Measurements from ENCODE around the gene WNT7B. TPM values are rescaled to one million over a fixed set of nuclear protein-coding genes. Genes with fewer than 3 reads are reported as not detected.

Gene WNT7B
- total RNA-seq, 1 experiment from 2014 or later: 0.33 TPM

DNA sequence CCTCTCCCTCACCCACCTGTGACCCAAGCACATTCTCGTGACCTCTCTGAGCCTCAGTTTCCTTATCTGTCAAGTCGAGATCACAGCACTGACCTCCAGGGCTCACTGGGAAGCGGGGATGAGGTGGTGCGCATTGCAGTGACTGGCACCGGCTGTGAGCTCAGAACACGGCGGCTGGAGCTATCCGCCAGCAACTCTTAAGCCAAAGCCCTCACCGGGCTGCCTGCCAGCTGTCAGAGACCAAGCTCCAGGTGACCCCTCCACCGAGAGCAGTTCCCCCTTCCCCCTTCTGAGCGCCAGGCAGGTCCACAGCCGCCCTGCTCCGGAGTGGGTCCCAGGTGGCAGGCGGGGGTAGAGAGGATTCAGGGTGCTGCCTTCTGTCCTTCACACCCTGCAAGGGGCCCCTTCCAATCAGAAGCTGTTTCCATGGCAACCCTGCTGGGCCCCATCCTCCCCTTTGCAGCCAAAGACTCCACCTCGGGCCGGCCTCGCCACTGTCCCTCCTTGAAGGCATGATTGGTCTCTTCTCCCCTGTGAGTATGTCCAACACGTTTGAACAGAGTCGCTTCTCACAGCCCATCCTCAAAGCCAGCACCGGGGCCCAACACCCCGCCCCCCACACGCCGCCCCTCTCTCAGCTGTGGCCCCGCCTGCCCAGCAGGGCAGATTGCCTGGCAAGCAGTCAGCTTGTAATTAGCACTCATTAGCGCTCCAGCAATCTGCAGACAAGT is 98.7 kb downstream of the WNT7B start (continued):
- TF ChIP-seq, protein P1, sequence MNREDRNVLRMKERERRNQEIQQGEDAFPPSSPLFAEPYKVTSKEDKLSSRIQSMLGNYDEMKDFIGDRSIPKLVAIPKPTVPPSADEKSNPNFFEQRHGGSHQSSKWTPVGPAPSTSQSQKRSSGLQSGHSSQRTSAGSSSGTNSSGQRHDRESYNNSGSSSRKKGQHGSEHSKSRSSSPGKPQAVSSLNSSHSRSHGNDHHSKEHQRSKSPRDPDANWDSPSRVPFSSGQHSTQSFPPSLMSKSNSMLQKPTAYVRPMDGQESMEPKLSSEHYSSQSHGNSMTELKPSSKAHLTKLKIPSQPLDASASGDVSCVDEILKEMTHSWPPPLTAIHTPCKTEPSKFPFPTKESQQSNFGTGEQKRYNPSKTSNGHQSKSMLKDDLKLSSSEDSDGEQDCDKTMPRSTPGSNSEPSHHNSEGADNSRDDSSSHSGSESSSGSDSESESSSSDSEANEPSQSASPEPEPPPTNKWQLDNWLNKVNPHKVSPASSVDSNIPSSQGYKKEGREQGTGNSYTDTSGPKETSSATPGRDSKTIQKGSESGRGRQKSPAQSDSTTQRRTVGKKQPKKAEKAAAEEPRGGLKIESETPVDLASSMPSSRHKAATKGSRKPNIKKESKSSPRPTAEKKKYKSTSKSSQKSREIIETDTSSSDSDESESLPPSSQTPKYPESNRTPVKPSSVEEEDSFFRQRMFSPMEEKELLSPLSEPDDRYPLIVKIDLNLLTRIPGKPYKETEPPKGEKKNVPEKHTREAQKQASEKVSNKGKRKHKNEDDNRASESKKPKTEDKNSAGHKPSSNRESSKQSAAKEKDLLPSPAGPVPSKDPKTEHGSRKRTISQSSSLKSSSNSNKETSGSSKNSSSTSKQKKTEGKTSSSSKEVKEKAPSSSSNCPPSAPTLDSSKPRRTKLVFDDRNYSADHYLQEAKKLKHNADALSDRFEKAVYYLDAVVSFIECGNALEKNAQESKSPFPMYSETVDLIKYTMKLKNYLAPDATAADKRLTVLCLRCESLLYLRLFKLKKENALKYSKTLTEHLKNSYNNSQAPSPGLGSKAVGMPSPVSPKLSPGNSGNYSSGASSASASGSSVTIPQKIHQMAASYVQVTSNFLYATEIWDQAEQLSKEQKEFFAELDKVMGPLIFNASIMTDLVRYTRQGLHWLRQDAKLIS (CRISPR knock-in tag; IDR thresholded peaks at IDR 0.05; ENCODE audit: borderline replicate concordance): no peak
- TF ChIP-seq, protein P2, sequence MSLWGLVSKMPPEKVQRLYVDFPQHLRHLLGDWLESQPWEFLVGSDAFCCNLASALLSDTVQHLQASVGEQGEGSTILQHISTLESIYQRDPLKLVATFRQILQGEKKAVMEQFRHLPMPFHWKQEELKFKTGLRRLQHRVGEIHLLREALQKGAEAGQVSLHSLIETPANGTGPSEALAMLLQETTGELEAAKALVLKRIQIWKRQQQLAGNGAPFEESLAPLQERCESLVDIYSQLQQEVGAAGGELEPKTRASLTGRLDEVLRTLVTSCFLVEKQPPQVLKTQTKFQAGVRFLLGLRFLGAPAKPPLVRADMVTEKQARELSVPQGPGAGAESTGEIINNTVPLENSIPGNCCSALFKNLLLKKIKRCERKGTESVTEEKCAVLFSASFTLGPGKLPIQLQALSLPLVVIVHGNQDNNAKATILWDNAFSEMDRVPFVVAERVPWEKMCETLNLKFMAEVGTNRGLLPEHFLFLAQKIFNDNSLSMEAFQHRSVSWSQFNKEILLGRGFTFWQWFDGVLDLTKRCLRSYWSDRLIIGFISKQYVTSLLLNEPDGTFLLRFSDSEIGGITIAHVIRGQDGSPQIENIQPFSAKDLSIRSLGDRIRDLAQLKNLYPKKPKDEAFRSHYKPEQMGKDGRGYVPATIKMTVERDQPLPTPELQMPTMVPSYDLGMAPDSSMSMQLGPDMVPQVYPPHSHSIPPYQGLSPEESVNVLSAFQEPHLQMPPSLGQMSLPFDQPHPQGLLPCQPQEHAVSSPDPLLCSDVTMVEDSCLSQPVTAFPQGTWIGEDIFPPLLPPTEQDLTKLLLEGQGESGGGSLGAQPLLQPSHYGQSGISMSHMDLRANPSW (CRISPR knock-in tag; conservative IDR thresholded peaks at IDR 0.05; ENCODE audit: low read depth): no peak
- TF ChIP-seq, protein P3, sequence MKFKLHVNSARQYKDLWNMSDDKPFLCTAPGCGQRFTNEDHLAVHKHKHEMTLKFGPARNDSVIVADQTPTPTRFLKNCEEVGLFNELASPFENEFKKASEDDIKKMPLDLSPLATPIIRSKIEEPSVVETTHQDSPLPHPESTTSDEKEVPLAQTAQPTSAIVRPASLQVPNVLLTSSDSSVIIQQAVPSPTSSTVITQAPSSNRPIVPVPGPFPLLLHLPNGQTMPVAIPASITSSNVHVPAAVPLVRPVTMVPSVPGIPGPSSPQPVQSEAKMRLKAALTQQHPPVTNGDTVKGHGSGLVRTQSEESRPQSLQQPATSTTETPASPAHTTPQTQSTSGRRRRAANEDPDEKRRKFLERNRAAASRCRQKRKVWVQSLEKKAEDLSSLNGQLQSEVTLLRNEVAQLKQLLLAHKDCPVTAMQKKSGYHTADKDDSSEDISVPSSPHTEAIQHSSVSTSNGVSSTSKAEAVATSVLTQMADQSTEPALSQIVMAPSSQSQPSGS (CRISPR knock-in tag; IDR thresholded peaks at IDR 0.05; ENCODE audit: borderline replicate concordance, low read depth): no peak
- no peak for TF ChIP-seq TEAD4 (CRISPR knock-in tag; IDR thresholded peaks at IDR 0.05)

DNA sequence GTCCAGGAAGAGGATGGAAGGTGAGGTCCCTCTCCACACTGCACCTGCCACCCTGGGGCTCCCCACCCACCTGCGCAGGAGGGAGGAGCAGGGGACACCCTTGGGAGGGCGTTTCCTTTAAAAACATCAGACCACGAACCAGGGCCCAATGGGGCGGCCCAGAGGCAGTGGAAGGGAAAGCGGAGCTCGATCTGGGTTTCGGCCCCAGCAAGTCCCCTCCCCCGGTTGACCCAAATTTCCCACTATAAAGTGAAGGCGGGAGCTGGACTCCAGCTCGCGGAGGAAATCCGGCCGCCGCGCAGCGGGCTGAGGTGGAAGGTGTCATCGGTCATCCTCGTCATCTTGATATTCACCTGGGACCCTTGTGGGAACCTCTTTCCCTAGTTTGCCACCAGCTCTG is 99.3 kb downstream of the WNT7B start:
- POLR2A ChIA-PET: interaction anchor here (1.3 kb wide), 1 partner anchor 88 kb away, joined by 3 read pairs; no protein-coding TSS in a partner anchor
- Mint-ChIP-seq H3K9me3 (peaks cover 9% of the 10 kb centered on the region), H3K4me3 (no peak overlapping the region), H3K27me3 (ENCODE audit: low read depth) (peaks cover 55% of the 10 kb centered on the region), H3K36me3 (no peaks in the 10 kb centered on the region), H3K27ac (no peak overlapping the region), H3K4me1 (peaks cover 24% of the 10 kb centered on the region)
- no peak for ATAC-seq
- CTCF ChIA-PET: interaction anchor here (1.0 to 3.7 kb wide), 6 partner anchors 10 to 300 kb away, joined by 3 to 35 read pairs (median 7); no protein-coding TSS in a partner anchor
- DNase-seq (ENCODE audit: low spot score): no peak
- TF ChIP-seq, protein P4, sequence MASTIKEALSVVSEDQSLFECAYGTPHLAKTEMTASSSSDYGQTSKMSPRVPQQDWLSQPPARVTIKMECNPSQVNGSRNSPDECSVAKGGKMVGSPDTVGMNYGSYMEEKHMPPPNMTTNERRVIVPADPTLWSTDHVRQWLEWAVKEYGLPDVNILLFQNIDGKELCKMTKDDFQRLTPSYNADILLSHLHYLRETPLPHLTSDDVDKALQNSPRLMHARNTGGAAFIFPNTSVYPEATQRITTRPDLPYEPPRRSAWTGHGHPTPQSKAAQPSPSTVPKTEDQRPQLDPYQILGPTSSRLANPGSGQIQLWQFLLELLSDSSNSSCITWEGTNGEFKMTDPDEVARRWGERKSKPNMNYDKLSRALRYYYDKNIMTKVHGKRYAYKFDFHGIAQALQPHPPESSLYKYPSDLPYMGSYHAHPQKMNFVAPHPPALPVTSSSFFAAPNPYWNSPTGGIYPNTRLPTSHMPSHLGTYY (CRISPR knock-in tag; IDR thresholded peaks at IDR 0.05): no peak
- TF ChIP-seq, protein P3 (CRISPR knock-in tag; IDR thresholded peaks at IDR 0.05; ENCODE audit: borderline replicate concordance, low read depth): no peak
- TF ChIP-seq CREB1 (CRISPR knock-in tag; IDR thresholded peaks at IDR 0.05): no peak
- TF ChIP-seq SP1 (CRISPR knock-in tag; conservative IDR thresholded peaks at IDR 0.05): no peak
- TF ChIP-seq, protein P5, sequence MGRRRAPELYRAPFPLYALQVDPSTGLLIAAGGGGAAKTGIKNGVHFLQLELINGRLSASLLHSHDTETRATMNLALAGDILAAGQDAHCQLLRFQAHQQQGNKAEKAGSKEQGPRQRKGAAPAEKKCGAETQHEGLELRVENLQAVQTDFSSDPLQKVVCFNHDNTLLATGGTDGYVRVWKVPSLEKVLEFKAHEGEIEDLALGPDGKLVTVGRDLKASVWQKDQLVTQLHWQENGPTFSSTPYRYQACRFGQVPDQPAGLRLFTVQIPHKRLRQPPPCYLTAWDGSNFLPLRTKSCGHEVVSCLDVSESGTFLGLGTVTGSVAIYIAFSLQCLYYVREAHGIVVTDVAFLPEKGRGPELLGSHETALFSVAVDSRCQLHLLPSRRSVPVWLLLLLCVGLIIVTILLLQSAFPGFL (CRISPR knock-in tag; IDR thresholded peaks at IDR 0.05; ENCODE audit: borderline replicate concordance): no peak
- no peak for TF ChIP-seq SMAD3 (CRISPR knock-in tag; IDR thresholded peaks at IDR 0.05; ENCODE audit: borderline replicate concordance)
- TF ChIP-seq, protein P6, sequence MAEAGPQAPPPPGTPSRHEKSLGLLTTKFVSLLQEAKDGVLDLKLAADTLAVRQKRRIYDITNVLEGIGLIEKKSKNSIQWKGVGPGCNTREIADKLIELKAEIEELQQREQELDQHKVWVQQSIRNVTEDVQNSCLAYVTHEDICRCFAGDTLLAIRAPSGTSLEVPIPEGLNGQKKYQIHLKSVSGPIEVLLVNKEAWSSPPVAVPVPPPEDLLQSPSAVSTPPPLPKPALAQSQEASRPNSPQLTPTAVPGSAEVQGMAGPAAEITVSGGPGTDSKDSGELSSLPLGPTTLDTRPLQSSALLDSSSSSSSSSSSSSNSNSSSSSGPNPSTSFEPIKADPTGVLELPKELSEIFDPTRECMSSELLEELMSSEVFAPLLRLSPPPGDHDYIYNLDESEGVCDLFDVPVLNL (CRISPR knock-in tag; IDR thresholded peaks at IDR 0.05; ENCODE audit: borderline replicate concordance, low read depth): no peak
- TF ChIP-seq, protein P7, sequence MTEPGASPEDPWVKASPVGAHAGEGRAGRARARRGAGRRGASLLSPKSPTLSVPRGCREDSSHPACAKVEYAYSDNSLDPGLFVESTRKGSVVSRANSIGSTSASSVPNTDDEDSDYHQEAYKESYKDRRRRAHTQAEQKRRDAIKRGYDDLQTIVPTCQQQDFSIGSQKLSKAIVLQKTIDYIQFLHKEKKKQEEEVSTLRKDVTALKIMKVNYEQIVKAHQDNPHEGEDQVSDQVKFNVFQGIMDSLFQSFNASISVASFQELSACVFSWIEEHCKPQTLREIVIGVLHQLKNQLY (CRISPR knock-in tag; IDR thresholded peaks at IDR 0.05): no peak
- no peak for TF ChIP-seq ZNF138 (CRISPR knock-in tag; conservative IDR thresholded peaks at IDR 0.05)
- TF ChIP-seq, protein P8, sequence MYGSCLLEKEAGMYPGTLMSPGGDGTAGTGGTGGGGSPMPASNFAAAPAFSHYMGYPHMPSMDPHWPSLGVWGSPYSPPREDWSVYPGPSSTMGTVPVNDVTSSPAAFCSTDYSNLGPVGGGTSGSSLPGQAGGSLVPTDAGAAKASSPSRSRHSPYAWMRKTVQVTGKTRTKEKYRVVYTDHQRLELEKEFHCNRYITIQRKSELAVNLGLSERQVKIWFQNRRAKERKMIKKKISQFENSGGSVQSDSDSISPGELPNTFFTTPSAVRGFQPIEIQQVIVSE (CRISPR knock-in tag; IDR thresholded peaks at IDR 0.05; ENCODE audit: borderline replicate concordance): no peak
- TF ChIP-seq TEAD1 (CRISPR knock-in tag; IDR thresholded peaks at IDR 0.05): no peak
